WTC11 (cell line): ENCODE measurements around the gene SHC3. TPM values are rescaled to one million over a fixed set of nuclear protein-coding genes. Genes with fewer than 3 reads are reported as not detected.
A peak's percentile ranks its signal among the peaks of the same experiment; 100 is the strongest.

ENCODE experiments used
- ATAC-seq: fragments of 200-7000 bp; cut with Tn5 transposase; 2 replicates; pipeline ENCODE4 v1.10.0; 2021; ENCODE audit warnings: mild to moderate bottlenecking, moderate library complexity
- CTCF ChIA-PET: fragments of 300-600 bp; sonication (Branson Sonifier 250); formaldehyde crosslinking; loops from one replicate; lab custom pipeline; 2021; ENCODE audit warnings: antibody characterized with exemption; lab: Charles Lee
- POLR2A ChIA-PET: fragments of 350-600 bp; sonication (Branson Sonifier 250); formaldehyde crosslinking; loops from one replicate; lab custom pipeline; 2021; ENCODE audit warnings: antibody characterized with exemption; lab: Charles Lee
- DNase-seq: peaks from one replicate; pipeline ENCODE4 v3.0.0; 2021; ENCODE audit warnings: low spot score
- H3K27ac Mint-ChIP-seq: 2 replicates; pipeline ENCODE4 v1.8.0; 2021; ENCODE audit warnings: mixed read lengths
- H3K27me3 Mint-ChIP-seq: 2 replicates; pipeline ENCODE4 v1.8.0; 2021; ENCODE audit warnings: low read depth, mild to moderate bottlenecking, moderate library complexity, mixed read lengths
- H3K36me3 Mint-ChIP-seq: 2 replicates; pipeline ENCODE4 v1.8.0; 2021; ENCODE audit warnings: mixed read lengths
- H3K4me1 Mint-ChIP-seq: 2 replicates; pipeline ENCODE4 v1.8.0; 2022; ENCODE audit warnings: mixed read lengths
- H3K4me3 Mint-ChIP-seq: 2 replicates; pipeline ENCODE4 v1.8.0; 2021; ENCODE audit warnings: mild to moderate bottlenecking, moderate library complexity, mixed read lengths
- H3K9me3 Mint-ChIP-seq: 2 replicates; pipeline ENCODE4 v1.8.0; 2021; ENCODE audit warnings: mixed read lengths
- AR ChIP-seq: fragments of 250-450 bp; sonication (Bioruptor Pico); IDR thresholded peaks from 2 replicates; pipeline ENCODE4 v1.9.0; 2021; ENCODE audit warnings: mild to moderate bottlenecking
- ATF2 ChIP-seq: sonication (generic); formaldehyde crosslinking; IDR thresholded peaks from 2 replicates; pipeline ENCODE4 v1.8.1; 2022; ENCODE audit warnings: low read depth, missing genetic modification reagents, borderline replicate concordance
- ATF3 ChIP-seq: sonication (generic); formaldehyde crosslinking; conservative IDR thresholded peaks from 2 replicates; pipeline ENCODE4 v1.8.1; 2022; ENCODE audit warnings: mild to moderate bottlenecking, missing genetic modification reagents
- ATF6 ChIP-seq: sonication (generic); formaldehyde crosslinking; IDR thresholded peaks from 2 replicates; pipeline ENCODE4 v1.8.1; 2023; ENCODE audit warnings: mild to moderate bottlenecking, missing genetic modification reagents
- ELF4 ChIP-seq: sonication (generic); formaldehyde crosslinking; IDR thresholded peaks from 2 replicates; pipeline ENCODE4 v1.8.1; 2022; ENCODE audit warnings: low read depth, mild to moderate bottlenecking, moderate library complexity, missing genetic modification reagents
- ETV6 ChIP-seq: sonication (generic); formaldehyde crosslinking; IDR thresholded peaks from 2 replicates; pipeline ENCODE4 v1.8.1; 2022; ENCODE audit warnings: mild to moderate bottlenecking, missing genetic modification reagents
- GABPB1 ChIP-seq: sonication (generic); formaldehyde crosslinking; IDR thresholded peaks from 2 replicates; pipeline ENCODE4 v1.8.1; 2023; ENCODE audit warnings: mild to moderate bottlenecking, missing genetic modification reagents
- HMGXB4 ChIP-seq: sonication (generic); formaldehyde crosslinking; IDR thresholded peaks from 2 replicates; pipeline ENCODE4 v1.8.1; 2023; ENCODE audit warnings: mild to moderate bottlenecking, moderate library complexity, missing genetic modification reagents
- IRF2 ChIP-seq: sonication (generic); formaldehyde crosslinking; IDR thresholded peaks from 2 replicates; pipeline ENCODE4 v1.8.0; 2022; ENCODE audit warnings: low read depth, missing genetic modification reagents, borderline replicate concordance
- NFATC4 ChIP-seq: fragments of 250-450 bp; sonication (Bioruptor Pico); IDR thresholded peaks from 2 replicates; pipeline ENCODE4 v1.9.0; 2021; ENCODE audit warnings: mild to moderate bottlenecking
- NFYB ChIP-seq: sonication (generic); formaldehyde crosslinking; conservative IDR thresholded peaks from 2 replicates; pipeline ENCODE4 v1.8.0; 2022; ENCODE audit warnings: low read depth, missing genetic modification reagents
- NR1H2 ChIP-seq: sonication (generic); formaldehyde crosslinking; IDR thresholded peaks from 2 replicates; pipeline ENCODE4 v1.9.0; 2021; ENCODE audit warnings: mild to moderate bottlenecking, moderate library complexity, missing genetic modification reagents
- PRDM15 ChIP-seq: sonication (generic); formaldehyde crosslinking; IDR thresholded peaks from 2 replicates; pipeline ENCODE4 v1.8.0; 2022; ENCODE audit warnings: missing genetic modification reagents
- TCF7 ChIP-seq: sonication (generic); formaldehyde crosslinking; IDR thresholded peaks from 2 replicates; pipeline ENCODE4 v1.8.0; 2022; ENCODE audit warnings: mild to moderate bottlenecking, low read depth, missing genetic modification reagents, moderate library complexity
- ZNF121 ChIP-seq: sonication (generic); formaldehyde crosslinking; IDR thresholded peaks from 2 replicates; pipeline ENCODE4 v1.8.0; 2023; ENCODE audit warnings: missing genetic modification reagents
- ZNF138 ChIP-seq: sonication (generic); formaldehyde crosslinking; conservative IDR thresholded peaks from 2 replicates; pipeline ENCODE4 v1.8.1; 2022; ENCODE audit warnings: mild to moderate bottlenecking, moderate library complexity, missing genetic modification reagents
- ZNF416 ChIP-seq: fragments of 250-450 bp; sonication (Bioruptor Pico); IDR thresholded peaks from 2 replicates; pipeline ENCODE4 v1.9.0; 2021; ENCODE audit warnings: mild to moderate bottlenecking, inconsistent platforms
- total RNA-seq: library from RNA; stranded (reverse); gene quantifications from 3 replicates; pipeline ENCODE4 v1.2.3, GENCODE V29; 2021

SHC3 gene
- total RNA-seq, 1 experiment from 2014 or later = 4.9 TPM

GRCh38 chr9:89177012-89177943, 1.3 kb downstream of the SHC3 start:
- no peak overlapping the region for H3K27ac Mint-ChIP-seq
- CTCF ChIA-PET = interaction anchor here (0.7 to 1.9 kb wide), 4 partner anchors 56 to 252 kb away, joined by 3 to 6 read pairs (median 4); no protein-coding TSS in a partner anchor
- peaks cover 22% of the 10 kb centered on the region for H3K27me3 Mint-ChIP-seq
- POLR2A ChIA-PET = interaction anchor here (1.3 kb wide), 1 partner anchor 33 kb away, joined by 3 read pairs; no protein-coding TSS in a partner anchor
- peaks cover 54% of the 10 kb centered on the region for H3K4me1 Mint-ChIP-seq
- peak overlapping the region; percentile 77 for H3K4me3 Mint-ChIP-seq
- TF ChIP-seq ATF2 (CRISPR knock-in tag) (no peak), ATF6 (CRISPR knock-in tag) (no peak), TCF7 (CRISPR knock-in tag) (no peak), ZNF121 (CRISPR knock-in tag) (no peak), GABPB1 (no peak), HMGXB4 (no peak), AR (no peak), ETV6 (no peak), NR1H2 (CRISPR knock-in tag) (no peak), PRDM15 (CRISPR knock-in tag) (no peak), NFYB (CRISPR knock-in tag) (no peak), ATF3 (CRISPR knock-in tag) (no peak), ZNF416 (CRISPR knock-in tag) (no peak), ELF4 (CRISPR knock-in tag) (no peak), ZNF138 (no peak), IRF2 (CRISPR knock-in tag) (no peak), NFATC4 (no peak)
- H3K36me3 Mint-ChIP-seq = no peaks in the 10 kb centered on the region
- DNase-seq (peak; percentile 59), ATAC-seq (peak; percentile 15)
- no peaks in the 10 kb centered on the region for H3K9me3 Mint-ChIP-seq
